GM19328 (cell line): ENCODE measurements around the gene MYCL.
"Not testable (repeated sequence)": the region's sequence is repeated elsewhere in the genome, so short reads cannot be mapped to it uniquely, and the experiment has no call there.

Source experiments
- ATAC-seq: cut with Tn5 transposase; IDR thresholded peaks from one replicate; pipeline ENCODE4 v1.9.1; 2021; ENCODE audit warnings: mild to moderate bottlenecking, moderate library complexity; ENCODE audit not compliant: unreplicated experiment

Gene MYCL

GRCh38 chr1:39892601-39893595, 8.8 kb downstream of the MYCL start:
- ATAC-seq: no peak

GRCh38 chr1:39890880-39891279, 10.8 kb downstream of the MYCL start:
- ATAC-seq: no peak

GRCh38 chr1:39890273-39890672, 11.4 kb downstream of the MYCL start:
- no peak for ATAC-seq

GRCh38 chr1:39886757-39887231, 14.9 kb downstream of the MYCL start:
- no peak for ATAC-seq

- ATAC-seq: no peak
Measured at GRCh38 chr1:39885516-39885915, 16.2 kb downstream of the MYCL start.

GRCh38 chr1:39882152-39882551, 19.6 kb downstream of the MYCL start:
- no peak for ATAC-seq

- no peak for ATAC-seq
Measured at GRCh38 chr1:39877980-39878956, 23.4 kb downstream of the MYCL start.

- no peak for ATAC-seq
Measured at GRCh38 chr1:39877231-39877778, 24.4 kb downstream of the MYCL start.

GRCh38 chr1:39876144-39876543, 25.6 kb downstream of the MYCL start:
- no peak for ATAC-seq

GRCh38 chr1:39872698-39873097, 29.0 kb downstream of the MYCL start:
- ATAC-seq: no peak

- no peak for ATAC-seq
Measured at GRCh38 chr1:39871796-39872195, 29.9 kb downstream of the MYCL start.

- ATAC-seq: not testable (repeated sequence)
Measured at GRCh38 chr1:39871043-39871442, 30.7 kb downstream of the MYCL start.

- ATAC-seq: not testable (repeated sequence)
Measured at GRCh38 chr1:39869538-39870112, 32.1 kb downstream of the MYCL start.

GRCh38 chr1:39866767-39867166, 35.0 kb downstream of the MYCL start:
- no peak for ATAC-seq

GRCh38 chr1:39865762-39866161, 36.0 kb downstream of the MYCL start:
- ATAC-seq: no peak

GRCh38 chr1:39863177-39863576, 38.5 kb downstream of the MYCL start:
- no peak for ATAC-seq

- ATAC-seq: no peak
Measured at GRCh38 chr1:39861003-39861402, 40.7 kb downstream of the MYCL start.

- no peak for ATAC-seq
Measured at GRCh38 chr1:39859859-39860812, 41.6 kb downstream of the MYCL start.

GRCh38 chr1:39858315-39858714, 43.4 kb downstream of the MYCL start:
- no peak for ATAC-seq
